CD4-positive, alpha-beta T cell treated with Interleukin-4 for 4 hours (primary cell): ENCODE measurements around the gene ARSI.

Experiments
- DNase-seq: peaks from one replicate; pipeline ENCODE4 v3.0.0-alpha.2; 2020

Gene ARSI

GRCh38 chr5:150326707-150327106 is 24.0 kb upstream of the ARSI start:
- no peak for DNase-seq

GRCh38 chr5:150325426-150325825 is 22.7 kb upstream of the ARSI start:
- no peak for DNase-seq

DNA sequence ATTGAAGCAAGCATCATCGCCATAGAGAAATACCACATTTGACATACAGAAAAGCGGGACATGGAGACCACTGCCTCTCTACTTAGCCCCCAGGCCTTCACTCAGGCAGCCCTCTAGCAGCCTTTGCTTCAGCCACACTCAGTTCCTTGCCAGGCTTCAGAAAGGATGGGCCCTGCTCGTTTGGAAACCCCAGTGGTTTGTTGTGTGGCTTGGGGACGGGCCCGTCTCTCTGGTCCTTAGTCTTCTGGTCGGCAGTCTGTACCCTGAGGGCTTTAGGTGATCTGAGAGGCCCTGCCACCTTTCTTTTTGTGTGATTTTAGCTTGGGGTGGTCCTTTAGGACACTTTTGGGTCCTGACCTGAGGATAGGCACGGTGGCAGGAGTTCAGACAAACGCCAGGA is 21.1 kb upstream of the ARSI start:
- no peak for DNase-seq

DNA sequence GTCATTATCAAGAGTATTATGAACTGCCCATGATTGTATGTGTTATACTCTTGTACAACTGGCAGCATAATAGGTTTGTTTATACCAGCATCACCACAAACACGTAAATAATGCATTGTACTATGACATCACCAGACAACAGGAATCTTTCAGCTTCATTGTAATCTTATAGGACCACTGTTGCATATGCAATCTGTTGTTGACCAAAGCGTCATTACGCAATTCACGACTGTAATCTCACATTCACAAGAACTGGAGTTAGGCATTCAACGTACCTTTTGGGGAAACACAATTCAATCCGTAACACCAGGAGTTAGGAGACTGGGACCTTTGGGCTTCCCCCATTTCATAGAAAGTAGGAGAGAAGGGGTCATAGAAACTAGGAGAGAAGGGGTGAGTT is 20.4 kb upstream of the ARSI start:
- no peak for DNase-seq

- no peak for DNase-seq
Observed at GRCh38 chr5:150322202-150322601, 19.5 kb upstream of the ARSI start.

DNA sequence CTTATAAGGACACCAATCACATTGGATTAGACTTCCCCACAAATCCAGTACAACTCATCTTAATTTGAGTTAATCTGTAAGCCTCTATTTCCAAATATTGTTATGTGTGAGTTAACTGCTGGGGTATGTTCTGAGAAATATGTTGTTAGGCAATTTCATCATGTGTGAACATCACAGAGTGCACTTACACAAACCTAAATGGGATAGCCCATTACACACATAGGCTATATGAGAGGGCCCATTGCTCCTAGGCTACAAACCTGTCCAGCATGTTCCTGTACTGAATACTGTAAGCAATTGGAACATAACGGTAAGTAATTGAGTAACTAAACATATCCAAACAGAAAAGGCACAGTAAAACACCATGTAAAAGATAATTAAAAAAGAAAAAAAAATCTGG is 19.1 kb upstream of the ARSI start:
- DNase-seq = no peak

GRCh38 chr5:150321211-150321610 is 18.5 kb upstream of the ARSI start:
- no peak for DNase-seq

GRCh38 chr5:150320044-150320613 is 17.4 kb upstream of the ARSI start:
- DNase-seq = no peak

- DNase-seq = no peak
Observed at GRCh38 chr5:150319484-150319790, 16.7 kb upstream of the ARSI start.

DNA sequence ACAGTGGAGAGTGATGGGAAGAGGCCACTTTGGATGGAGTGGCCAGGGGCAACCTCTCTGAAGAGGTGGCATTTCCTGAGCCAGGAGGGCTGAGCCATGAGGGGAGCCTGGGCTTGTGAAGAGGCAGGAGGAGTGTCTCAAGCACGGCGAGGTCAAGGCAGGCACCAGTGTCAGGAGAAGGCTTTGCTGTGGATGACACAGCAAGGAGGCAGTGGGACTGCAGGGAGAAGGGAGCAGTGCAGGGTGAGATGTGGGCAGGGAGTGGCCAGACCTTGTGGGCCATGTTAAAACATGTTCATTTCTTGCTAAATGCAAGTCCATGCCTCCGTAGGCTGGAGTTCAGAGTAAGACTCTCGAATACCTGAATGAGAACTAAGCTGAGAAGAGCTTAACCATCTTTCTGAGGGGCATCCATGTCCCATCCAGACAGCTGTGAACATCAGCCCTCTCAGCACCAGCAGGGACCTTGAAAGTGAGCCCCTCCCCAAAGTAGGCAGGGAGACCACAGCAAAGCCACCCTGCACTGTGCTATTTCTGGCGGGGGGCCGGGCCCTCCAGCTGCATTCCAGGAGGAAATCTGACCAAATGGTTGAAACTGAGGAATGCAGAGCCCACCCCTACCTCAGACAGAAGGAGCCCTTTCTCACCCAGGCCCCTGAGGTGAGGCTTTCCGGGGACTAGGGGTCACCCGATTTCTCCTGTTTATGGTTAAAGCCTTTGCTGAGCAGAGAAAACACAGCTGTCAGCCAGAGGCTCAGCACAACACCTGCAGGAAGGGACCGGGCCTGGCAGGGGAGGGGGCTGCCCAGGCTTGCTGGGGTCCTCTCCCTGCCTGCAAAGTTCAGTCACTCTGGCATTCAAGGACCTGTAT is 16.1 kb upstream of the ARSI start:
- no peak for DNase-seq

DNA sequence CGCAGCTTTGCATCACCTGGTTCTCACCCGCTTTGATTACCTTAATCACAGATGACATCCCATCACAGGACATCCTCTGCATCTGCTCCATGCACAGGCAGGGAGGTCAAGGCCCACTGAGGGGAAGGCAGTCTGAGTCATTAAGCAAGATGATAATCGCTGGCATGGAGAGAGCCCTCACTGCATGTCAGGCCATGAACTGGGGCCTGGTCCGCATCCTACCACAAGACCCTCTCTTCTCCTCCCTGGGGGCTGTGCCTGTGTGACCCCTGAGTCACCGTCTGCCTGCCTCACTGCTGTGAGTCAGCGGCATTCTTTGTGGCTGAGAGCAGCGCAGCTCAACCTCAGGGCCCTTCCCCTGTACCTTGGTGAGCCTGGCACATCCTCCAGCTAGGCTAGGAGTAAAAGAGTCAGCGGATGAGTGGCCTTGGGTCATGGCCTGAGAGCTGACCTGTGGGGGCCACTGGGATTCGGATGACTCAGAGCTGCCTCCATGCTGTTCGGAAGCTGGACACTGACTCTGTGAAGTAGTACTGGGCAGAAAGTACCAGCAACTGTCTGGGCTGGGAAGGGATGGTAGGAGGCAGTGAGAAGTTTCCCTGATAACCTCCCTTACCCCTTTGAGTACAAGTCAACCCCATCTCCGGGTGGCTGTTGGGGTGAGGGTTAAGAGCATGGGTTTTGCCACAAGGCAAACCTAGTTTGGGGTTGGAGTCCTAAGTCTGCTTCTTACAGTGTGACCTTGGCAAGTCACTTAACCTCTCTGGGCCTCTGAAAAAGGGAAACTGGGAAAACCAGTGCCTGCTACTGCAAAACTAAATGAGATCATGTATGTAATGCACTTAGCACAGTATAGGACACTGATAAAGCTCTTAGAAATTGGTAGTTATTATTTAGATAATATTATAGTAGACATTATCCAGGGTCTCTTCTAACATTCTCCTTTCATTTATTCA is 14.6 kb upstream of the ARSI start:
- no peak for DNase-seq

- no peak for DNase-seq
Observed at GRCh38 chr5:150316320-150316719, 13.6 kb upstream of the ARSI start.

DNA sequence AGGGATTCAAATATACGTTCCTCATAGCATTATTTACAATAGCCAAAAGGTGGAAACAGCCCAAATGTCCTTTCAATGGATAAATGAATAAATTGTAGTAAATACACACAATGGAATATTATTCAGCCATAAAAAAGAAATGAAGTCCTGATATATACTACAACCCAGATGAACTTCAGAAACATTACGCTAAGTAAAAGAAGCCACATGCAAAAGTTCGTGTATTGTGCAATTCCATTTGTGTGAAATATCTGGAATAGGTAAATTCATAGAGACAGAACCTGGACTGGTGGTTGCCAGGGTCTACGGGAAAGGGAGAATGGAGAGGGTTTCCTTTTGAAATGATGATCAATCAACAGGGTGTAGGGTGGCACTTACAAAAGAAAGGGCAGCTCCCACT is 12.5 kb upstream of the ARSI start:
- no peak for DNase-seq

- no peak for DNase-seq
Observed at GRCh38 chr5:150313921-150314716, 11.4 kb upstream of the ARSI start.

DNA sequence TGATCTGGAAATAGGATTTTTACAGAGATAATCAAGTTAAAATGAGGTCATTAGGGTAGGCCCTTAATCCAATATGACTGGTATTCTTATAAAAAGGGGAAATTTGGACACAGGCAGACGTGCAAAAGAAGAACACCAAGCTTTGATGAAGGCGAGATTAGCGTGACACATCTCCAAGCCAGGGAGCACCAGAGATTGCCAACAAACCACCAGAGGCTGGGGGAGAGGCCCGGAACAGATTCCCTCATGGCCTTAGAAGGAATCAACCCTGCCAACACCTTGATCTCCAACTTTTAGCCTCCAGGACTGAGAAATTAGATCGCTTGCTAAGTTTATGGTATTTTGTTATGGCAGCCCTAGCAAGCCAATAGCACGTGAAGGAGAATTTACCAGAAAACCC is 10.8 kb upstream of the ARSI start:
- DNase-seq = no peak

DNA sequence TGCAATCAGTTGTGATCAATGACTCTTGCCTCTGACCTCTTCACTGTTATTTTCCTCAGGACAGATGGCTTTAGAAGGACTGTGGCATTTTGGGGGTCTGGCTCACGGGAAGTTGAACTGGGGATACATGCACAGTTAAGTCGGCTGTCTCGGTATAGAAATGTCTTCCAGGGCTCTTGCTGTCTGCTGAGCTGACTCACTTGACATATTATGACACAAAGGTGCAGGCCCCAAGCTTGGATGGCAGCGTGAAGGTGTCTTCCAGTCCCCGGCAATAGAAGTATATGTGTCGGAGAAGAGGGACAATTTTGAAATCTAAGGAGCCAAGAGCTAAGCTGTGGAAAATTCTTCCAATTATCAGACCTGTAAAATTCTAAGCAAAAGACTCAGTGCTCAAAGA is 9.8 kb upstream of the ARSI start:
- no peak for DNase-seq

- DNase-seq = no peak
Observed at GRCh38 chr5:150311015-150311692, 8.4 kb upstream of the ARSI start.

- no peak for DNase-seq
Observed at GRCh38 chr5:150310246-150310645, 7.5 kb upstream of the ARSI start.

DNA sequence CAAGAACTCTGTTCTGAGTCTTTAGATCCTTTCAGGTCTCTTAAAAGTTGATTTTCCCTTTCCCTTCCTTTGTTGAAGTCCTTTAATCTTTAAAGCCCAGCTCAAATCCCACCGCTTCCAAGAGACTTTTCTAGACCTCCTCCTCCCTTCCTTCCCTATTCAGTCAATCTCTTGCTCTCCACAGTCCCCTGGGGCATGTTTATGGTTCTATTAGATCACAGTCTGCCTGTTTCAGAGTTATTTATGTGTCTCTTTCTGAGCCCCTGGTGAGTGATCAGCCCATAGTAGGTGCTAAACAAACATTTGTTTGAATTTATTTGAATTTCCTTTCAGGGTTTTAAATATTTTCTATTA is 7.2 kb upstream of the ARSI start:
- no peak for DNase-seq

GRCh38 chr5:150309101-150309885 is 6.6 kb upstream of the ARSI start:
- no peak for DNase-seq

GRCh38 chr5:150307617-150308426 is 5.1 kb upstream of the ARSI start:
- DNase-seq = no peak
